Superior temporal gyrus (tissue), 1 donor: ENCODE measurements around the gene RAB44.
"Not testable (repeated sequence)": the region's sequence is repeated elsewhere in the genome, so short reads cannot be mapped to it uniquely, and the experiment has no call there.

ENCODE experiments used
- DNase-seq: peaks from one replicate; pipeline ENCODE4 v3.0.0-alpha.2; 2016; ENCODE audit errors: extremely low spot score

RAB44 gene, protein sequence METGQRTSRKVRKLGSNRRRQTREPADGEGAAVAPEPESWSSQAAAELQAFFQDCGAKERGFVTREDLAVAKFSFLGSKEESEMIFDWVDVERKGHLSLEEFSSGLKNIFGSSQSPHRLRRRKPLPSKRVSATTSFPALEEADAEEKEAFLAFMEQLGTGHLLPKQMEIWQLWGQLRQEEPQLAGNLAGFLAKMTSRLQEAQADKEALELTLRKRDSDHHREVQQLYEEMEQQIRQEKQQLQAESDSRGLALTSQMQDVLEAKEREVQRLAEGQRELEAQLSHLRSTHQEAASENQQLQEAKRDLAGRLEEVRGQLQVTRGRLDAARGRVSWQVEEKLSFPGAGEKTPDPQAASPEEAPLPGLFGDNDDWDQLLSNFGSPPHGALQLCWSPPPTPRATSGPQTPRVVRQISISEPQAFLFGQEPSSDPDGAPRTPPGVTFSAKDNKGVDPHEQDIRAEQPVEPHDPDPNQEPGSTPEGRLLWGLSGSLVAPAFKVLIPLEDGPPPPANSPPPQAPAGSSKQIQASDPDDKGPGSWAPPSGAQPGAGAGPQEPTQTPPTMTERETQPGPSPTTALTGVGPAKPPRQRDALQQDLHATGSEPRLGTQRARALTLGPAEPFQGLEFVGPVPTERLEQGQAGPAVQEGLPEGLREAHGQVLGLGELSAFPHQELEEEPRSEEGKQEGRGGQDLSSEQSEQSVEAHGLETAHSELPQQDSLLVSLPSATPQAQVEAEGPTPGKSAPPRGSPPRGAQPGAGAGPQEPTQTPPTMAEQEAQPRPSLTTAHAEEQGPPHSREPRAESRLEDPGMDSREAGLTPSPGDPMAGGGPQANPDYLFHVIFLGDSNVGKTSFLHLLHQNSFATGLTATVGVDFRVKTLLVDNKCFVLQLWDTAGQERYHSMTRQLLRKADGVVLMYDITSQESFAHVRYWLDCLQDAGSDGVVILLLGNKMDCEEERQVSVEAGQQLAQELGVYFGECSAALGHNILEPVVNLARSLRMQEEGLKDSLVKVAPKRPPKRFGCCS

DNA sequence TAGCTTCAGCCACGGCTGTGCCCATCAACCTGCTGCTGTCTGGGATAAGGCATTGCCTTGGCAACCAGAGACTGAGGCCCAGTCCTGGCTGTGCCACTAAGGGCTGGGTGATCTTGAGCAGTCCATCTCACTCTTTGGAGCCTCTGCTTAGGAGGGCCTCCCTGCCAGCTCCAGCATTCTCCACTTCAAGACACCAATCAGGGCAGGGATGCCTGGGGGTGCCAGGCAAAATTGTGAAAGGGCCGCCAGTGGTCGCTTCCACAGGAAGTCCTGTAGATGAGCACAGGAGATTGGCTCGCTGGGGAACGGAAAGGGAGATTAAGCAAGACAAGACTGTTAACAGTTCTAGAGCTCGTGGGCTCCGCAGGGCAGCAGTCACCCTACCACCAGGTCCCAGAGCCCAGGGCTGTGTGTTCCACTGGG, at the start of gene RAB44:
Gene RAB44, plus strand, starts transcription at position 346 of the 423 bp plus-strand sequence. CDS start 6,410 bp downstream, outside the sequence.
- no peak for DNase-seq

DNA sequence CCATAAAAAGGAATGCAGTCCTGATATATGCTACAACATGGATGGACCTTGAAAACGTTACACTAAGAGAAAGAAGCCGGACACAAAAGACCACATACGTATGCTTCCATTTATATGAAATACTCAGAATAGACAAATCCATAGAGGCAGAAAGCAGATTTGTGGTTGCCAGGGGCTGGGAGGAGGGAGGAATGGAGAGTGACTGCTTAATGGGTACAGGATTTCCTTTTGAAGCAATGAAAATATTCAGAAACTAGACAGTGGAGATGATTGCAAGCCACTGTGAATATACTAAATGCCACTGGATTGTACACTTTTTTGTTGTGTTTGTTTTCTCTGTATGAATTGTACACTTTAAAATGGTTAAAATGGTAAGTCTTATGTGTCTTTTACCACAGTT, 48.5 kb upstream of the RAB44 start:
- DNase-seq = no peak

DNA sequence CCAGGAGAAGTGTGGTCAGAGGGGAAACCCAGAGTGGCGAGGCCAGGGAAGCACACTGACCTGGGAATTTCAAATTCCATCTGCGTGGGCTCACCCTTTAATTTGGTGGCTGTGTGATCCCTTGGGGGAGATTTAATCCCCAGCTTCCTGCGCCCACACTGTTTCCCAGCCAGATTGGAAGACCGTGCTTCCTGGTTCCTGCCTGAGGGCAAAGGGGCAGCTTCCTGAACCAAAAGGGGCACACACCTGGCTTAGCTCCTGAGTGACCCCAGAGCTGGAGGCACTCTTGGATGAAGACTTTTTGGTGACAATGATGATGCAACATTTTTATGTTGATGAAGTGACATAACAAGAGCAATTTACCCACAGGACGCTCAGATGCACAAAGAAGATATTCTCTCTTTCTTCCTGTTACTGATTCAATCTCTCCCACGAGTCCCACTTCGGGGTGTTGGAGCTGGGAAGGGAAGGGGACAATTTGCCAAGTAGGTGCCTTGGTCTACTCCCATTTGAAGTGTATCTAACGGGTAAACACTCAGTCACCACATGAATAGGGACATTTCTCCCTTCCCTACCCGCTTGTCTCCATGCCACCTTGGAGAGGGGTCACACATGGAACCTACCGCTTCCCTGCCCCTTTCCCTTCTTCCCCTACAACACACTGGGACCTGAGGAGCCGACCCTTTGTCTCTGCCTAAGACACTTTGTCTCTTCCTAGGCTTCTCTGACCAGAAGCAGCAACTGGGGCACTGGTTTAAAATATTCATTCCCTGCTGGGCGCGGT, 47.7 kb upstream of the RAB44 start:
- DNase-seq = no peak

DNA sequence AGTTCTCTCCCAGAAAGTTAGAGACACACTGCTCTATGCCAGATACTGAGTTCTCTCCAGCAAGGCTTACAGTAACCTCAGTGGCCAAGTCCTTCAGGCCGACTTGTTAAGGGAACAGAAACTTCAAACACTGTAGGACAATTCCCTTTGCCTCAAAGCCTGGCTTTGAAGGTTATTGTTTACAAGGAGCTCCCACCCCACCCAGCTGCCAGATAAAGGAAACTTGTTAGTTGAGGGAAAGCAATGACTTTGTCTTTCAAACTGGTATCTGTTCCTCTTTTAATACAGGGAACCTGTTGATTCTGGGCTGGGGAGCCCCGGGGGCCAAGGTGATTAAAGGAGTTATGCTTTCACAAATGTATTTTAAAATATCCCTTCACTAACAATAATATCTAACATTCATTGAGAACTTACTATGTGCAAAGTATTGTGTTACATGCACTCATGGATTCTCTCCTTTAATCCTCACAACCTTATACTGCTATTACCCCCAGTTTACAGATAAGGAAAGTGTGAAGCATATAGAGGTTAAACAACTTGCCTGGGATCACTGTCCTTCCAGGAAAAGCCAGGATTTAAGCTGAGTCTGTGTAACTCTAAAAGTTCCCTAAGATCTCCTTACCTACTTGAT, 46.7 kb upstream of the RAB44 start:
- no peak for DNase-seq

DNA sequence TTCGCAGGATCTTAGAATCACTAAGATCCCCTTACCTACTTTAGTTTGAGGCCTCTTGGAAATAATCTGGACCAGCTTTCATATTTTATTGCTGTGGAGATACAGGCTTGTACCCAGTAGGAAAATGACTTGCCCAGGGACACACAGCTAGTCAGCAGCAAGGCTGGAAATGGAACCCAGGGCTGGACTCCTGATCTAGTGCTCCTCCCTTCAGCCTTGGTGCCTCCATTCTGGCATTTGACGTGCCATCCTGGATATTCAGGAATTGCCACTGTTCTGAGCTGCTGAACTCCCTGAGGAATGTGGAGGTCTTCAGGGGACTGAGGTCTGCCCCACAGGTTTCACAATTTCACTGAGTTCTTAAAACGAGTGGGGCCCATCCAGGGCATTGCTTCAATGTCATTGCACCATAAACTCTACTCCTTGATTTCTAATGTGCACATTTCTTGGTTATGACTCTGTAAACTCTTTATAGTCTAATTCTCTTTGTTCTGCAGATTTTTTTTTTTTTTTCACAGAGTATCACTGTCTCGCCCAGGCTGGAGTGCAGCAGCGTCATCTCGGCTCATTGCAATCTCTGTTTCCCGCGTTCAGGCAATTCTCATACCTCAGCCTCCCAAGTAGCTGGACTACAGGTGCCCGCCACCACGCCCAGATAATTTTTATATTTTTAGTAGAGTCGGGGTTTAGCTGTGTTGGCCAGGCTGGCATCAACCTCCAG, 45.8 kb upstream of the RAB44 start:
- no peak for DNase-seq

DNA sequence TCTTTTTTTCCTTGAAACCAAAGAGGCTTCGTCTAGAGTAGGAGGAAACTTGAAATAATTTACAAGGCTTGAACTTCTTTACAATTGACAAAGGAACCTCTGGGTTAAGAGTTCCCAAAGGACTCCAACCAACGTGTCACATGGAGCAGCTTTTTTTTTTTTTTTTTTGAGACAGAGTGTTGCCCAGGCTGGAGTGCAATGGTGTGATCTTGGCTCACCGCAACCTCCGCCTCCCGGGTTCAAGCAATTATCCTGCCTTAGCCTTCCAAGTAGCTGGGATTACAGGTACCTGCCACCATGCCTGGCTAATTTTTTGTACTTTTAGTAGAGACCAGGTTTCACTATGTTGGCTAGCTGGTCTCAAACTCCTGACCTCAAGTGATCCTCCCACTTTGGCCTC, 43.2 kb upstream of the RAB44 start:
- not testable (repeated sequence) for DNase-seq

DNA sequence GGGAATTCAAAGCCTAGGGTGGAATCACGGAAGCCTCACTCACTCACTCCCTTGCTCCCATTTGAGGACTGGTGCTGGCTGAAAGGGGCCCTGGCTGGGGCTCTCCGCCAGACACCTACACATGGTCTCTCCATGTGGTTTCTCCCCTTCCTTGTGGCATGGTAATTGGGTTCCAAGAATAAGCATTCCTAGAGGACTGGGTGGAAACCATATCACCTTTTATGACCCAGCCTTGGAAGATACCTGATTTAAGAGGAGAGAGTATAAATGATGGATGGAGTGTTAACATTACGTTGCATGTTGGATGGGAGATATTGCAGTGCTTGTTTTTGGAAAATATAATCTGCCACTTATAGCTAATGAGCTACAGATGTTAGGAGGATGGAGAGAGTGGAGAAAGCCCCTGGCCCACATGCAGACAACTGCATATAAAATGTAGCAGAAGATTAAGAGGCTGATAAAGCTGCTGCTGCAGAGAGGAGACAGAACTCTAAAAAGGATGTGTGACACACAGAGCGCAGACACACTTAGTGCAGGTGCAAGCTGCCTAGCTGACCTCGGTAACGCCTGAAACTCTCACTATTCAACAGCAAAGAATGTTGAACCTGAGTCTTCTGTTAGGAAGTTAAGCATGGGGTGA, 42.4 kb upstream of the RAB44 start:
- no peak for DNase-seq

DNA sequence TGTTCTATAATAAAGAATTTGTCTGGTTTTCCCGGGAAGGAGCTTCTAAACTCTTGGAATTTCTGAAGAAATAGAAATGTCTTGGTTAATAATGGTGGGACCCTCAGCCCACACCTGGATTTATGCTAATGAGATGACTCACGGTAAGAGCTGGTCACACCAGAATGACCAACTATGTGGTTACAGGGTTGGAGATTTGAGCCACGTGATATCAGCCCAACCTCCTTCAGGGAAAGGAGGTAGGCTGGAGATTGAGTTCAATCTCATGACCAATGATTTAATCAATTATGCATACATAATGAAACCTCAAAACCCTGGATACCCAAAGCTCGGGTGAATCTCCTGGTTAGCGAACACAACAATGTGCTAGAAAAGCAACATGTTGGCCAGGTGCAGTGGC, 41.2 kb upstream of the RAB44 start:
- no peak for DNase-seq

DNA sequence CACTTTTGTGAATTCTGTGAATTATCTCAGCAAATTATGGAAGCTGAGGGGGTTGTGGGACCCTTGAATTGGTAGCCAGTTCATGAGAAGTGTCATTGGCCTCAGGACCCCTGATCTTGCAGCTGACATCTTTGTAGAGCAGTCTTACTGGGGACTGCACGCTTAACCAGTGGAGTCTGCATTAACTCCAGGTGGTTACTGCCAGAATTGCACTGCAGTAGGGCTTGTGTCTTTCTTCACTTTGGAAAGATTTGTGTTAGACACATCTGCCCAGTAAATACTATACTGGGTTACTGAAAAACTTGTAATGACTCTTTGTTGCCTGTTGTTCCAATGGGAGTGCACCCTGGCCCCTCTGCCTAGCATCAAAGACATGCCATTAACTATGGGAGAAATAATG, 40.4 kb upstream of the RAB44 start:
- no peak for DNase-seq

DNA sequence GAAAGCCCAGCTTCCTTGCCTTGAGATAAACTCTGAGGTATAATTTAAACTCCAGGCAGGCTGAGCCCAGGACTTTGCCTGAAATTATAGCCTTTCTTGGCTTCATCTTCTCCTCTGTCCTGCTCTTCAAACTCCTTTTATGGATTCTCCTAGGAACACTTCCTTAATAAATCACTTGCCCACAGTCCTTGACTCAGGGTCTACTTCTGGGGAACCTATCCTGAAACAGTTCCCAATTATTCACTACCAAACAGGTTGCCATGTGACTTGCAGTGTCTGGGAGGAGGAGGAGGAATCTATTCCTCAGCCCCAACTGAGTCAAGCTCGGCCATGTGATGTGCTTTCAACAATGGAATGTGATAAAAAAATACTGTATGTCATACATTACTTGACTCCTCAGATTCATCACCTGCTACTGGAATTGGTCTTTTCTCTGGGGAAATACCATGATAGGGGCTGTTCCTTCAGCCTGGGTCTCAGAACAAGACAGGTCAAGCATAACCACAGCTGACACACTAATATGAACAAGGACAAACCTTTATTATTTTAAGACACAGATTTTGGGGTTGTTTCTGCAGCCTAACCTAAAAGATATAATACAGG, 39.6 kb upstream of the RAB44 start:
- no peak for DNase-seq

DNA sequence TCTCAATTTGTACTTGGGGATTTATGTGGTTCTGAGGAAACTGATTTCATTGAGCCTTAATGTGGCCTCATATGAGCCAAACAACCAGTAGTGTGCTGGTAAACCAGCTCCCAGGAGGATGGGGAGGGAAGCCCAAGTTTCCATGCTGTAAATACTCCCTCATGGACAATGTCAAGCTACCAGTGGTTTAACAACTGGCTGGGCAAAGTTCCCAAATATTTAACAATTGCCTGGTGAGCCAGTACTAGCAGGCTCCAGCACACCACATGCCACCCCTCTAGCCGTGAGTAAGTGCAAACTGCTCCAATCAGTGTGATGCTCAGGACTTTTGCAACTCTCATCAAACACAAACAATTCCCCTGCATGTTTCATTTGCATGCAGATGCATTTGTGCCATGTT, 38.4 kb upstream of the RAB44 start:
- no peak for DNase-seq

DNA sequence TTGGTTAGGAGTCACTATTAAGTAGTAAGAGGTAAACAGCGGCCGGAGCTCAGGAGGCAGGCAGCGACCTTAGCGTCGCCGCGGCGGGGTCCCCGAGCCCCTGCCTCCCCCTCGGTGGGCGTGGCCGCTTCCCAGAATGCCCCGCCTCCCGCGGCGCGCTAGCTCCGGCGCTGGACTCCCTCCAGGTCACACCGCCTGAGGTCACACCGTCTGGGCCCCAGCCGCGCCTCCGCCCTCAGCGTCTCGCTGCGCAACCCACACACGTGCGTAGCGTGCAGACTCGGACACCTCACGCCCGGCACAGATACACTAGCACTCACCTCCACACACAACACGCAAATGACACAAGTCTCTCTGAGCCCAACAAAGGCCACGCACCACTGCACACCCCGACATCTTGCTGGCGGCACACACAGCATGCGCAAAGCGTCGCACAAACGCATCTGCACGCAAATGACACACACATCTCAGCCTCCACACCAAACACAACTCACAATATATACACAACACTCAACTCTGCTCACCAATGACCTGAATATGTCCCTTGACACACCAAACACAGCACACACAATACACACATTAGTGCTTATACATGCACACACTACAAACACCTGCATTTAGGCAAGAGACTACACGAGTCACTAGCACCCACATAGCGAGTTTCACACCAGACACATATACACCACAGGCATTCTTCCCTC, 36.7 kb upstream of the RAB44 start:
- no peak for DNase-seq

DNA sequence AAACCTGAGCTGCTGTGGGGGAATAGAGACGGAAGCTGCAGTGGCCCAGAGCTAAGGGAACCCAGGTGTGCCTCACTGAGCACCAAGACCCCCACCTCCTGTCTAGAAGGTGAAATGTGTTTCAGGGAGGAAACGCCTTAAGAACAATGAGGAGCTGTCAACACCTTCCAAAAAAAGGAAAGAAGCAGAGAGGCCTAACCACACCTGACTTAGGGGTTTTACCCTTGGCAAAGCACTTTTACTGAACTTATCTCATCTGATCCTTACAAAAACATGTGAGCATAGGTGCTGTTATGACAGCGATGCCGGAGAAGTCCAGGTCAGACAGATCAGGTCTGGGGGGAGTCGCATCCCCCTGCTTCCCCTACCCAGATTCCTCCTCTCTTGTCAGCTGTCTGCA, 35.2 kb upstream of the RAB44 start:
- no peak for DNase-seq

DNA sequence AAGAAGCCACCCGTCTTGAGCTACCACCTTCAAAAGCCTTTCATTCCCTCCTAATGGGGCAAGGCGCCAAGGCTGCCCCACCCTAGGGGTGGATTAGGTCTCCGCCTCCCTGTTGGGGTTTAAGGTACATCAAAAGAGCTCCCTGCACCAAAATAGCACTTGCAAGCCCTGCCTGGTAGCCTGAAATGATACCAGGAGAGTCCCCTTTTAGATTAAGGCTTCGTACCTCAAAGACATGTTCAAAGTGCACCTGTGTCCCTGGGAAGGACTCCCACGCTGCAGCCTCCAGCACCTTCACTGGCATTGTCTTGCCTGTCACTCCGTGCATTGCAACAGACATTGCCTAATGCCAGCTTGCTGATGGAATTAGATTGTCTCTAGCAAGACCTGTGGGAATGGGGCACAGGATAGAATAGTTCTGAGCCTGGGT, 34.8 kb upstream of the RAB44 start:
- DNase-seq = no peak

DNA sequence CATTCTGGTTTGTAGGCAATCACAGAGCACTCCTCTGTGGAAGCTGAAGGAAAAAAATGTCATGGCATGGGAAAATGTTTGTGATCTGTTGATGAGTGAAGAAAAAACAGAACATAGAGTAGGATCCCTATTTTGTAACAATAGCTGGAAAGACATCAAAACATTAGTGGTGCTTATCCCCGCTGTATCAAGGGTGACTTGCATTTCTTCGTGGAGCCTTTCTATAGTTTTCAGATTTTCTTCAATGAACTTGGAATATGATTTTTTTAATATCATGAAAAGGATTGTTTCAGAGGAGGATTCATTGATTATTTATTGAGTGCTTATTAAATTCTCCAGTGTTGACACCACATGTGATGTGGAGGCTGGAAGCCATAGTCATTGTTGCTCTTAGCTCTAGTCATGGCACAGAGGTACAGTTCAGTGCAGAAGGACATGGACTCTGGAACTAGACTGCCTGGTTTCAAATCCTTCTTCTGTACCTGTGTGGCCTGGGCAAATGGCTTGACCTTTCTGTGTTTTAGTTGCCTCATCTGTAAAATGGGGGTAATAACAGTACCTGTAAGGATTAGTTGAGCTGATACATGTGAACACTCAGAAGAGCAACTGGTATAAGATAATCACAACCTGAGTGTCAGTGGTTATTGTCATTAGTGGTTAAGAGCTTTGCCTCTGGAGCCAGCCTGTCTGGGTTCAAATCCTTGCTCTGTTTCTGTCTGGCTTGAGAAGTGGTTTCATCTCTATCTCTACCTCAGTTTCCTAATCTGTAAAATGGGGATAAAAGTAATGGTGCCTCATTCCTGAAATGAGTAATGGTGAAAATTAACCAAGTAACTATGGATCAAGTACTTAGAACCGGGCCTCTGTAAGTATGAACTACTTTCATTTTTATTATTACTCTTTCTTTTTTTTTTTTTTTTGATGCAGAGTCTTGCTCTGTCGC, 33.9 kb upstream of the RAB44 start:
- DNase-seq = no peak

DNA sequence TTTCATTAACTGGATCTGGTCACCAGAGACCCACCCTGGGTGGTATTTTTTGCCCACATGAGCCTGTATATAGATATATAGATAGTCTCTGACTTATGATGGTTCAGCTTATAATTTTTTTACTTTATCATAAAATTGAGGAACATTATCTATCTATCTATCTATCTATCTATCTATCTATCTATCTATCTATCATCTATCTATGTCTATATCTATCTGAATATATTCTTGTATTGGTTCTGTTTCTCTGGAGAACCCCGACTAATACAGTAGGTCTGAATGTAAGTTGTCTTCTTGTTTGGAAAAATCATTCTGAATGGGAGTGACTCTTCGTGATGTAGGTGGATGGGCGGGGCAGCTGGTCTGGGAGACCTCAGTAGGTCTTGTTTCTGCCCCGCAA, 32.4 kb upstream of the RAB44 start:
- DNase-seq = no peak

DNA sequence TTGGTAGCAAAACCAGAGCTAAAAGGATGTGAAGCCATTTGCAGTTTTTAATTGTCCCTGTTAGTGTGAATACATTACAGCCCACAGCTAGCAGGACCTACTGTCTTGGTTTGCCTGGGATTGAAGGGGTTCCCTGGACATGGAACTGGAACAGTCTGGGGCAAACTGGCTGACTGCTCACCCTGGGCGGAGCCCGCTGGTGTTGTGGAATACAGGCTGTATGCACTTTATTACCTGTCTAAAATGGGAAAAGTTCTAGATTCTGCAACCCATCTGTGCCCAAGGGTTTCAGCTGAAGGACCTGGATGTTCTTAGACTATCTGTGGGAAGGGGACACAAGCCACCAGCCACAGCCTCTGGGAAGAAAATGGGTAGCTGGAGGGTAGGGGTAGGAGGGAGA, 31.3 kb upstream of the RAB44 start:
- DNase-seq = no peak
